Common myeloid progenitor, CD34-positive (primary cell): ENCODE data around the gene UBE3A.

Source experiments
- CTCF ChIA-PET: fragments of 350-600 bp; sonication (Branson Sonifier 250); formaldehyde crosslinking; loops from one replicate; lab custom pipeline; 2021; ENCODE audit warnings: antibody characterized with exemption; lab: Charles Lee
- POLR2A ChIA-PET: fragments of 350-600 bp; sonication (Branson Sonifier 250); formaldehyde crosslinking; loops from one replicate; lab custom pipeline; 2021; ENCODE audit warnings: antibody characterized with exemption; lab: Charles Lee
- DNase-seq, 3 donors: peaks; one replicate each; pipeline versions ENCODE4 v3.0.0 to v3.0.0-alpha.2; 2013
- H3K27ac ChIP-seq, 2 experiments: 1 replicate in 1 of 2; 2 replicates in 1 of 2; pipeline ENCODE4 v1.7.0; 2013; ENCODE audit warnings: inconsistent platforms in 2 of 2, low read length in 2 of 2, mild to moderate bottlenecking in 2 of 2, low read depth in 1 of 2, moderate library complexity in 1 of 2; ENCODE audit not compliant: severe bottlenecking in 2 of 2, insufficient read depth in 1 of 2, poor library complexity in 1 of 2
- H3K27me3 ChIP-seq, 5 experiments: replicated peaks in 2 of 5; 1 replicate in 3 of 5; 2 replicates in 2 of 5; pipeline versions ENCODE4 v1.6.1 to v1.7.0; 2013; ENCODE audit warnings: low read length in 4 of 5, mild to moderate bottlenecking in 2 of 5, moderate library complexity in 2 of 5, inconsistent platforms in 1 of 5; ENCODE audit not compliant: insufficient read depth in 5 of 5, control insufficient read depth in 4 of 5
- H3K36me3 ChIP-seq, 4 experiments: 1 replicate in 2 of 4; 2 replicates in 2 of 4; pipeline versions ENCODE4 v1.6.1 to v1.7.0; 2013; ENCODE audit warnings: low read length in 3 of 4, control low read depth in 1 of 4, mild to moderate bottlenecking in 1 of 4; ENCODE audit not compliant: control insufficient read depth in 4 of 4, insufficient read depth in 4 of 4
- H3K4me1 ChIP-seq, 4 experiments: 1 replicate in 3 of 4; 2 replicates in 1 of 4; pipeline versions ENCODE4 v1.6.1 to v1.7.1; 2013; ENCODE audit warnings: low read length in 3 of 4, mild to moderate bottlenecking in 3 of 4, control low read depth in 1 of 4, inconsistent platforms in 1 of 4, moderate library complexity in 1 of 4; ENCODE audit not compliant: control insufficient read depth in 4 of 4, insufficient read depth in 4 of 4; ENCODE audit errors: control extremely low read depth in 1 of 4
- H3K4me3 ChIP-seq, 7 experiments: 1 replicate in 4 of 7; 2 replicates in 3 of 7; pipeline versions ENCODE4 v1.5.1 to v1.7.0; 2013; ENCODE audit warnings: mild to moderate bottlenecking in 7 of 7, low read length in 6 of 7, moderate library complexity in 6 of 7, inconsistent platforms in 2 of 7, low read depth in 2 of 7, control low read depth in 1 of 7; ENCODE audit not compliant: insufficient read depth in 4 of 7, control insufficient read depth in 1 of 7; ENCODE audit errors: extremely low read depth in 1 of 7
- H3K9me3 ChIP-seq, 5 experiments: 1 replicate in 4 of 5; 2 replicates in 1 of 5; pipeline versions ENCODE4 v1.6.1 to v1.7.1; 2013; ENCODE audit warnings: low read length in 4 of 5, mild to moderate bottlenecking in 2 of 5, inconsistent platforms in 1 of 5, low read depth in 1 of 5, moderate library complexity in 1 of 5; ENCODE audit not compliant: control insufficient read depth in 4 of 5, insufficient read depth in 2 of 5; ENCODE audit errors: control extremely low read depth in 1 of 5
- WGBS: methylation state at CpG from one replicate; pipeline ENCODE4 v1.1.5; 2013; ENCODE audit not compliant: insufficient coverage; 5-methylcytosine and 5-hydroxymethylcytosine counted together

UBE3A gene

GRCh38 chr15:25378501-25378901, 60.3 kb downstream of the UBE3A start:
- DNase-seq, result no peak
- POLR2A ChIA-PET, result no interaction called here
- Histone ChIP-seq H3K4me1 (no peaks in the 10 kb centered on the region), H3K36me3 (peaks cover 17 to 62% (median 38%) of the 10 kb centered on the region in 4 experiments), H3K27ac (no peak overlapping the region), H3K27me3 (no peaks in the 10 kb centered on the region), H3K4me3 (no peak overlapping the region), H3K9me3 (peaks cover 1 to 60% (median 17%) of the 10 kb centered on the region in 5 experiments)
- WGBS, result no CpG with 5 or more reads among the region's 2 CpGs
- CTCF ChIA-PET, result no interaction called here

DNA sequence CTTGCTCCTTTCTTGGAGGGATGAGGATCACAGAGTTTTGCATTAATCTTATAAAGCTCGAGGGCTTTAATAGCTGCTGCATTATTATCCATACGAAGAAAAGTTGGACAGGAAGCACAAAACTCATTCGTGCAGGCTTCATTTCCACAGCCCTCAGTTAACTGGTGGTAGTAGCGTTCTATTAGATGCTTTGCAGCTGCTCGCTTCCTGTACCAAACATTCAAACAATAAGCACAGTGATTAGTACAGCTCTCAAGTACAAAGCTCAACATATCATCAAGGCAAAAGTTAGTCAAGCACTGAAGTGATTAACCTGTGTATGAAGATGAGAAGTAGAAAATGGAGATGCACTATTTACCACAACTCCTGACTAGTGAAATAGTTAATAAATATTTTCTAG, 63.3 kb downstream of the UBE3A start:
- H3K36me3 ChIP-seq, result peaks cover 26 to 75% (median 52%) of the 10 kb centered on the region in 4 experiments
- no peaks in the 10 kb centered on the region for H3K4me1 ChIP-seq
- H3K27ac ChIP-seq, result no peak overlapping the region
- ChIA-PET CTCF (interaction anchor here (1.4 kb wide), 1 partner anchor 17 kb away, joined by 3 read pairs; no protein-coding TSS in a partner anchor), POLR2A (no interaction called here)
- H3K9me3 ChIP-seq, result peaks cover 0 to 43% (median 15%) of the 10 kb centered on the region in 5 experiments
- H3K4me3 ChIP-seq, result no peak overlapping the region
- no peak for DNase-seq
- WGBS, result 96% methylated on average over 3 of the region's 5 CpGs
- no peaks in the 10 kb centered on the region for H3K27me3 ChIP-seq

DNA sequence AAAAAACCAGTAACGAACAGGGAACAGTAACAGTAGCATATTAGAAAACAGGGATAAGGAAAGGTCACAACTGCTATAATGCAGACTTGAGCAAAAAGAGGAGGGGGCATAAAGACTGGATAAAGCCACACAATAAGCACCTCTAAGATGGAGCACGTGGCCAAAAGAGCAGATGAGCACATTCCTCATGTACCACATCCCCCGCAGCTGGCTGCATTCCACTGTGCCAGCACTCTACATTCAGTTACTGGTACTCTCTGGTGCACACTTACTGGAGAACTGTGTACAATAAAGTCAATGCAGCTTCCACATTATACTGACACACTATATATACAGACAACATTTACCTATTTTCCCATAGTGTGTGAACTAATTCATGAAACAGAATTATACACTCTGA, 64.7 kb downstream of the UBE3A start:
- POLR2A ChIA-PET, result no interaction called here
- H3K27ac ChIP-seq, result no peak overlapping the region
- H3K36me3 ChIP-seq, result peaks cover 23 to 76% (median 51%) of the 10 kb centered on the region in 4 experiments
- H3K27me3 ChIP-seq, result no peaks in the 10 kb centered on the region
- 100% methylated on average over 2 of the region's 3 CpGs for WGBS
- DNase-seq, result no peak
- CTCF ChIA-PET, result no interaction called here
- H3K4me3 ChIP-seq, result no peak overlapping the region
- no peaks in the 10 kb centered on the region for H3K4me1 ChIP-seq
- H3K9me3 ChIP-seq, result peaks cover 0 to 36% (median 11%) of the 10 kb centered on the region in 5 experiments

GRCh38 chr15:25372298-25372697, 66.5 kb downstream of the UBE3A start:
- CTCF ChIA-PET, result no interaction called here
- 100% methylated on average over 1 of the region's 1 CpG for WGBS
- no peak for DNase-seq
- Histone ChIP-seq H3K27ac (no peak overlapping the region), H3K4me3 (no peak overlapping the region), H3K4me1 (no peaks in the 10 kb centered on the region), H3K9me3 (peaks cover 0 to 33% (median 8%) of the 10 kb centered on the region in 5 experiments), H3K36me3 (peaks cover 20 to 72% (median 50%) of the 10 kb centered on the region in 4 experiments), H3K27me3 (no peaks in the 10 kb centered on the region)
- POLR2A ChIA-PET, result no interaction called here

GRCh38 chr15:25368850-25369249, 70.0 kb downstream of the UBE3A start:
- Histone ChIP-seq H3K4me1 (peaks cover 0 to 5% (median under 1%) of the 10 kb centered on the region in 4 experiments), H3K27ac (no peak overlapping the region), H3K4me3 (no peak overlapping the region), H3K36me3 (peaks cover 14 to 52% (median 34%) of the 10 kb centered on the region in 4 experiments), H3K9me3 (peaks cover 0 to 20% (median 3%) of the 10 kb centered on the region in 5 experiments), H3K27me3 (no peaks in the 10 kb centered on the region)
- DNase-seq, result no peak
- ChIA-PET CTCF (no interaction called here), POLR2A (no interaction called here)
- no CpG with 5 or more reads among the region's 1 CpG for WGBS

DNA sequence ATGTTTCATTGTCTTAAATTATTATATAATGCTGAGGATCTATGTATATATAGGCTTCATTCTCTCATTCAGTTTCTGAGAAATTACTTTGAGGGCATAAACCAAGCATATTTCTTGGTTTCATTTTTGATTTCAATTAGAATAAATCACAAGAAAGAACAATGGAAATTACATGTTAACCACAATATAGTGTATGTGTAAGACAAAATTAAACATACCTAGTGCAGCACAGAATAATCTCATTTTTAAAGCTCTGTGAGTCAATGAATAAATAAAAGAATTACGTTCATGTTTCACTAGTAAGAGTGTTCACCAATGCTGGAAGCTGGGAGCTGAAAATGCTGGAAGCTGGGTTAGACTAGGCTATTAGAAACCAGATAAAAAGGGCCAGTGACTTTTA, 72.8 kb downstream of the UBE3A start:
- no peak overlapping the region for H3K4me3 ChIP-seq
- no peaks in the 10 kb centered on the region for H3K27me3 ChIP-seq
- POLR2A ChIA-PET, result no interaction called here
- CTCF ChIA-PET, result no interaction called here
- H3K9me3 ChIP-seq, result peaks cover 0 to 21% (median 2%) of the 10 kb centered on the region in 5 experiments
- WGBS, result 83% methylated on average over 1 of the region's 1 CpG
- DNase-seq, result no peak
- H3K4me1 ChIP-seq, result peaks cover 0 to 5% (median under 1%) of the 10 kb centered on the region in 4 experiments
- H3K27ac ChIP-seq, result no peak overlapping the region
- H3K36me3 ChIP-seq, result peaks cover 14 to 34% (median 21%) of the 10 kb centered on the region in 4 experiments

DNA sequence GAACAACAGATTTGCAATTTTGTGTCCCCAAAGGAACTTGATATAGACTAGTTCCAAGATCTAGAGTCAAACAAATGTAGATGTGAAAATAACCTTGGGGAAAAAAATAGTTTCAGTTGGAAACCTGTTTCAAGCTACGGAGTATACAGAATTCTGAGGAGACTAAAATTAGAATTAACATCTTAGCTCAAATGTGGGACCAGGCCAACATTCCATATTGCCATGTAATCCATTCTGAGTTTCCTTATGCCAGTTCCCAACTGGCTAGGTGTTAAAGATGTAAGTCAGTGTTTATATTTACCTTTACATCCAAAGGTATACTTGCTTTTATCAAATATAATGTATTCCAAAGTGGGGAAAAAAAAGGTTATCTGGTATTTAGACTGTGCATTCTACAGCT, 76.3 kb downstream of the UBE3A start:
- H3K9me3 ChIP-seq, result peaks cover 0 to 7% (median 2%) of the 10 kb centered on the region in 5 experiments
- CTCF ChIA-PET, result no interaction called here
- no peak overlapping the region for H3K4me3 ChIP-seq
- DNase-seq, result no peak
- no peaks in the 10 kb centered on the region for H3K27me3 ChIP-seq
- POLR2A ChIA-PET, result no interaction called here
- peaks cover 12 to 42% (median 26%) of the 10 kb centered on the region in 4 experiments for H3K36me3 ChIP-seq
- H3K27ac ChIP-seq, result no peak overlapping the region
- 100% methylated on average over 1 of the region's 1 CpG for WGBS
- peaks cover 0 to 5% (median under 1%) of the 10 kb centered on the region in 4 experiments for H3K4me1 ChIP-seq
